H1 (cell line): ENCODE results near the gene CD8B2. TPM values are rescaled to one million over a fixed set of nuclear protein-coding genes. Genes with fewer than 3 reads are reported as not detected.

Source experiments
- CTCF ChIA-PET: fragments of 300-600 bp; sonication (Branson Sonifier 250); formaldehyde crosslinking; loops from one replicate; lab custom pipeline; 2021; ENCODE audit not compliant: partially characterized antibody; lab: Charles Lee
- POLR2A ChIA-PET: fragments of 300-600 bp; sonication (Branson Sonifier 250); formaldehyde crosslinking; loops from one replicate; lab custom pipeline; 2021; ENCODE audit warnings: inconsistent platforms; ENCODE audit not compliant: partially characterized antibody; lab: Charles Lee
- DNase-seq, 2 experiments: peaks; one replicate each; pipeline versions ENCODE4 v3.0.0 to v3.0.0-alpha.2; 2010 to 2022; ENCODE audit warnings: low spot score in 2 of 2, low read depth in 1 of 2, mixed read lengths in 1 of 2
- FAIRE-seq: peaks from 2 replicates; lab custom pipeline; 2011; peaks lifted over from hg19 to GRCh38; lab: Jason Lieb, UNC
- H2AFZ ChIP-seq: 2 replicates; pipeline ENCODE4 v1.8.1; 2012; ENCODE audit warnings: low read length, inconsistent platforms
- H2AK5ac ChIP-seq: 2 replicates; pipeline ENCODE4 v1.6.1; 2013; ENCODE audit warnings: low read depth, low read length
- H2BK120ac ChIP-seq: replicated peaks from 2 replicates; pipeline ENCODE3; 2013; ENCODE audit warnings: low read depth, low read length, inconsistent platforms
- H2BK12ac ChIP-seq: 2 replicates; pipeline ENCODE4 v1.6.1; 2013; ENCODE audit warnings: low read depth, low read length
- H2BK15ac ChIP-seq: 2 replicates; pipeline ENCODE4 v1.6.1; 2013; ENCODE audit warnings: low read length
- H2BK20ac ChIP-seq: 2 replicates; pipeline ENCODE4 v1.6.1; 2013; ENCODE audit warnings: low read length
- H2BK5ac ChIP-seq: 2 replicates; pipeline ENCODE4 v1.6.1; 2013; ENCODE audit warnings: low read depth, low read length
- H3K14ac ChIP-seq: 2 replicates; pipeline ENCODE4 v1.6.1; 2013; ENCODE audit warnings: inconsistent platforms; ENCODE audit not compliant: insufficient read length
- H3K18ac ChIP-seq: 2 replicates; pipeline ENCODE4 v1.6.1; 2013; ENCODE audit warnings: low read length; ENCODE audit errors: extremely low read depth
- H3K23ac ChIP-seq: 2 replicates; pipeline ENCODE4 v1.6.1; 2013; ENCODE audit warnings: inconsistent platforms; ENCODE audit not compliant: insufficient read length
- H3K23me2 ChIP-seq: 2 replicates; pipeline ENCODE4 v1.6.1; 2013; ENCODE audit warnings: low read depth, low read length
- H3K27ac ChIP-seq: 2 replicates; pipeline ENCODE4 v1.6.1; 2011; ENCODE audit warnings: low read depth, low read length, inconsistent platforms
- H3K27me3 ChIP-seq, 4 experiments: replicated peaks in 1 of 4; 1 replicate in 1 of 4; 2 replicates in 3 of 4; pipeline versions ENCODE4 v1.6.1 to v1.8.1; 2011 to 2013; ENCODE audit warnings: low read length in 3 of 4, mild to moderate bottlenecking in 3 of 4, inconsistent platforms in 2 of 4, mixed read lengths in 2 of 4, moderate library complexity in 1 of 4; ENCODE audit not compliant: control insufficient read depth in 3 of 4, insufficient read depth in 3 of 4; ENCODE audit errors: extremely low read depth in 1 of 4
- H3K36me3 ChIP-seq, 4 experiments: 2 replicates each; pipeline versions ENCODE4 v1.6.1 to v1.8.1; 2011 to 2013; ENCODE audit warnings: mild to moderate bottlenecking in 4 of 4, low read length in 3 of 4, moderate library complexity in 2 of 4, control low read depth in 1 of 4, inconsistent platforms in 1 of 4; ENCODE audit not compliant: insufficient read depth in 4 of 4, control insufficient read depth in 2 of 4
- H3K4ac ChIP-seq: replicated peaks from 2 replicates; pipeline ENCODE3; 2013; ENCODE audit warnings: low read length, low read depth, mixed read lengths, inconsistent platforms; ENCODE audit not compliant: insufficient read length
- H3K4me1 ChIP-seq, 4 experiments: replicated peaks in 1 of 4; 1 replicate in 1 of 4; 2 replicates in 3 of 4; pipeline versions ENCODE4 v1.6.1 to v1.8.1; 2011 to 2013; ENCODE audit warnings: low read length in 3 of 4, inconsistent platforms in 2 of 4, mixed read lengths in 1 of 4; ENCODE audit not compliant: insufficient read depth in 4 of 4, control insufficient read depth in 3 of 4
- H3K4me2 ChIP-seq, 2 experiments: 2 replicates each; pipeline versions ENCODE4 v1.6.1 to v1.8.1; 2011 to 2013; ENCODE audit warnings: low read depth in 2 of 2, low read length in 2 of 2, control low read depth in 1 of 2, inconsistent platforms in 1 of 2, mild to moderate bottlenecking in 1 of 2; ENCODE audit not compliant: insufficient read depth in 1 of 2
- H3K4me3 ChIP-seq, 4 experiments: fragments of 200-600, 300-600 bp in 1 of 4; sonication (generic), shearing (Covaris generic), sonication (Bioruptor Twin) in 1 of 4; 2 replicates each; pipeline versions ENCODE4 v1.5.1 to v1.8.1; 2011 to 2016; ENCODE audit warnings: low read length in 4 of 4, low read depth in 3 of 4, control low read depth in 2 of 4, inconsistent platforms in 2 of 4, mild to moderate bottlenecking in 2 of 4, mixed read lengths in 1 of 4, moderate library complexity in 1 of 4; ENCODE audit not compliant: insufficient read depth in 2 of 4; ENCODE audit errors: extremely low read depth in 1 of 4
- H3K56ac ChIP-seq: replicated peaks from 2 replicates; pipeline ENCODE3; 2013; ENCODE audit warnings: low read depth, mild to moderate bottlenecking, mixed read lengths, low read length, inconsistent platforms; ENCODE audit not compliant: insufficient read length
- H3K79me1 ChIP-seq: 2 replicates; pipeline ENCODE4 v1.6.1; 2013; ENCODE audit warnings: low read depth, low read length, control low read depth
- H3K79me2 ChIP-seq, 2 experiments: 2 replicates each; pipeline versions ENCODE4 v1.6.1 to v1.8.1; 2012 to 2013; ENCODE audit warnings: low read length in 2 of 2, mild to moderate bottlenecking in 2 of 2, inconsistent platforms in 1 of 2; ENCODE audit not compliant: insufficient read depth in 2 of 2, control insufficient read depth in 1 of 2
- H3K9ac ChIP-seq, 4 experiments: replicated peaks in 1 of 4; 1 replicate in 1 of 4; 2 replicates in 3 of 4; pipeline versions ENCODE4 v1.6.1 to v1.8.1; 2011 to 2013; ENCODE audit warnings: low read depth in 3 of 4, low read length in 3 of 4, control low read depth in 2 of 4, mild to moderate bottlenecking in 2 of 4, moderate library complexity in 2 of 4, inconsistent platforms in 1 of 4; ENCODE audit errors: extremely low read depth in 1 of 4
- H3K9me3 ChIP-seq, 2 experiments: 2 replicates each; pipeline versions ENCODE4 v1.6.1 to v1.8.1; 2012 to 2013; ENCODE audit warnings: mild to moderate bottlenecking in 2 of 2, moderate library complexity in 2 of 2, control low read depth in 1 of 2, inconsistent platforms in 1 of 2, low read depth in 1 of 2, low read length in 1 of 2, mixed read lengths in 1 of 2; ENCODE audit not compliant: insufficient read depth in 2 of 2
- H4K20me1 ChIP-seq, 2 experiments: replicated peaks in 1 of 2; 2 replicates each; pipeline versions ENCODE3 to v1.8.1; 2011 to 2013; ENCODE audit warnings: inconsistent platforms in 2 of 2, low read length in 2 of 2, mild to moderate bottlenecking in 1 of 2; ENCODE audit not compliant: insufficient read depth in 2 of 2, control insufficient read depth in 1 of 2
- H4K5ac ChIP-seq: 2 replicates; pipeline ENCODE4 v1.6.1; 2013; ENCODE audit warnings: low read length, low read depth, mixed read lengths, inconsistent platforms; ENCODE audit not compliant: insufficient read length
- H4K8ac ChIP-seq: 2 replicates; pipeline ENCODE4 v1.8.0; 2013; ENCODE audit warnings: mild to moderate bottlenecking, moderate library complexity, low read length, inconsistent platforms; ENCODE audit not compliant: insufficient read depth; ENCODE audit errors: extremely low read depth
- H4K91ac ChIP-seq: replicated peaks from 2 replicates; pipeline ENCODE3; 2013; ENCODE audit warnings: low read length, mixed read lengths, inconsistent platforms; ENCODE audit not compliant: insufficient read length
- ATF3 ChIP-seq: IDR thresholded peaks from 2 replicates; pipeline ENCODE4 v1.6.1; 2011; ENCODE audit warnings: low read depth, mild to moderate bottlenecking, low read length; ENCODE audit not compliant: insufficient read depth
- BCL11A ChIP-seq, 2 experiments: IDR thresholded peaks; one replicate each; pipeline ENCODE4 v1.6.1; 2011; ENCODE audit warnings: low read depth in 2 of 2, low read length in 2 of 2, mild to moderate bottlenecking in 2 of 2
- CHD2 ChIP-seq: IDR thresholded peaks from 2 replicates; pipeline ENCODE4 v1.6.1; 2012; ENCODE audit warnings: low read length, improper control_type of control experiment
- EGR1 ChIP-seq: IDR thresholded peaks from 2 replicates; pipeline ENCODE4 v1.6.1; 2011; ENCODE audit warnings: low read depth, low read length, borderline replicate concordance
- EP300 ChIP-seq, 2 experiments: IDR thresholded peaks; 1 replicate in 1 of 2; 2 replicates in 1 of 2; pipeline ENCODE4 v1.6.1; 2011 to 2012; ENCODE audit warnings: low read depth in 2 of 2, low read length in 2 of 2, mild to moderate bottlenecking in 2 of 2, borderline replicate concordance in 1 of 2, inconsistent platforms in 1 of 2, moderate library complexity in 1 of 2
- JUN ChIP-seq: IDR thresholded peaks from 2 replicates; pipeline ENCODE4 v1.6.1; 2011; ENCODE audit warnings: low read depth, mild to moderate bottlenecking, improper control_type of control experiment, low read length
- KDM1A ChIP-seq: fragments of 200-600, 300-600 bp; sonication (generic); IDR thresholded peaks from 2 replicates; pipeline ENCODE4 v1.7.1; 2016; ENCODE audit warnings: mild to moderate bottlenecking, low read length, borderline replicate concordance
- NANOG ChIP-seq: IDR thresholded peaks from 2 replicates; pipeline ENCODE4 v1.6.1; 2011; ENCODE audit warnings: low read length, low read depth, mild to moderate bottlenecking, inconsistent platforms; ENCODE audit not compliant: insufficient read depth, poor library complexity, severe bottlenecking
- NRF1 ChIP-seq: IDR thresholded peaks from 2 replicates; pipeline ENCODE4 v1.6.1; 2011; ENCODE audit warnings: mild to moderate bottlenecking, low read depth, low read length, improper control_type of control experiment
- RNF2 ChIP-seq: fragments of 200-900, 300-1000 bp; sonication (generic); IDR thresholded peaks from 2 replicates; pipeline ENCODE4 v1.7.1; 2016; ENCODE audit warnings: borderline replicate concordance, low read depth, mild to moderate bottlenecking, antibody characterized with exemption, low read length; ENCODE audit not compliant: poor library complexity, severe bottlenecking; ENCODE audit errors: missing control alignments
- SAP30 ChIP-seq: fragments of 300-600 bp; sonication (generic); IDR thresholded peaks from 2 replicates; pipeline ENCODE4 v1.7.1; 2012; ENCODE audit warnings: low read length, moderate library complexity, mild to moderate bottlenecking, inconsistent platforms; ENCODE audit not compliant: insufficient read depth, insufficient replicate concordance
- ZNF274 ChIP-seq: IDR thresholded peaks from 2 replicates; pipeline ENCODE4 v1.7.0; 2012; ENCODE audit warnings: low read length, borderline replicate concordance; ENCODE audit errors: extremely low read depth
- WGBS, 2 experiments: shearing (Covaris generic) in 1 of 2; methylation state at CpG; one replicate each; pipeline versions ENCODE4 v1.1.6 to v1.1.7; 2013 to 2015; ENCODE audit warnings: low lambda C conversion rate in 2 of 2, mixed read lengths in 2 of 2, inconsistent platforms in 1 of 2, low coverage in 1 of 2, missing lambda C conversion rate in 1 of 2; ENCODE audit not compliant: insufficient replicate concordance in 2 of 2, insufficient coverage in 1 of 2, insufficient read length in 1 of 2; ENCODE audit errors: extremely low coverage in 1 of 2, missing lambda C conversion rate in 1 of 2; 5-methylcytosine and 5-hydroxymethylcytosine counted together
- polyA plus RNA-seq, 7 experiments: library from polyadenylated mRNA; depleted of rRNA in 3 of 7; stranded (reverse) in 5 of 7; unstranded in 2 of 7; fragments of >200 nt in 5 of 7; fragments of 200-250 nt in 2 of 7; gene quantifications; 1 replicate in 5 of 7; 2 replicates in 1 of 7; 4 replicates in 1 of 7; pipeline versions ENCODE4 v1.2.1 to v1.2.3, GENCODE V29; 2011 to 2013; ENCODE audit warnings: missing spikeins in 2 of 7, mixed read lengths in 2 of 7
- total RNA-seq: library from RNA; stranded (reverse); fragmentation: NEBNext Ultra II Directional; extraction: Animal tissue kit (Norgen Biotek cat#: 25700); gene quantifications from 2 replicates; pipeline ENCODE4 v1.2.1, GENCODE V29; 2021

CD8B2 gene
- total and polyA plus RNA-seq, 2 of the 8 experiments (the other 6 are each of a cell fraction or from before 2014, with no cell fraction given): 0.03 TPM; not detected in 1

GRCh38 chr2:106516436-106516835 lies 29.3 kb downstream of the CD8B2 start:
- Histone ChIP-seq H3K14ac (no peak overlapping the region), H4K5ac (no peak overlapping the region), H2BK120ac (no peak overlapping the region), H3K23ac (no peak overlapping the region), H2AFZ (no peak overlapping the region), H4K91ac (no peak overlapping the region), H3K4me1 (no peaks in the 10 kb centered on the region), H3K27me3 (no peaks in the 10 kb centered on the region), H3K36me3 (no peaks in the 10 kb centered on the region), H3K79me1 (no peaks in the 10 kb centered on the region), H2AK5ac (no peak overlapping the region), H3K23me2 (peaks cover 4% of the 10 kb centered on the region; the same call in 1 of the 2 replicates), H3K4me2 (no peak overlapping the region), H3K4ac (no peak overlapping the region), H3K9ac (no peak overlapping the region), H3K79me2 (no peaks in the 10 kb centered on the region), H3K18ac (no peak overlapping the region), H2BK5ac (no peak overlapping the region), H4K20me1 (no peaks in the 10 kb centered on the region), H2BK12ac (no peak overlapping the region), H2BK15ac (no peak overlapping the region), H3K56ac (no peak overlapping the region), H2BK20ac (no peak overlapping the region), H4K8ac (no peak overlapping the region), H3K4me3 (no peak overlapping the region), H3K9me3 (no peaks in the 10 kb centered on the region), H3K27ac (no peak overlapping the region)
- ChIA-PET CTCF (interaction anchor here (1.0 kb wide), 1 partner anchor 57 kb away, joined by 3 read pairs; no protein-coding TSS in a partner anchor), POLR2A (no interaction called here)
- 93% methylated on average over 4 of the region's 4 CpGs; no CpG with 5 or more reads in 1 of the 2 experiments for WGBS, 2 experiments
- no peak for DNase-seq
- no peak for FAIRE-seq
- TF ChIP-seq NRF1 (no peak), ATF3 (no peak), EGR1 (no peak), EP300 (IDR thresholded peaks at IDR 0.05; ENCODE audit: borderline replicate concordance in 1 of 2, low read depth in 2 of 2, low read length in 2 of 2) (no peak), SAP30 (no peak), KDM1A (no peak), JUN (no peak), RNF2 (no peak), BCL11A (IDR thresholded peaks at IDR 0.05; ENCODE audit: low read depth in 2 of 2, low read length in 2 of 2) (no peak), ZNF274 (no peak), NANOG (no peak), CHD2 (no peak)
